Heart right ventricle (tissue), 16 donors: Measurements from ENCODE around the gene MLLT3. TPM values are rescaled to one million over a fixed set of nuclear protein-coding genes. Genes with fewer than 3 reads are reported as not detected.

Experiments used
- ATAC-seq, 8 donors: fragments of 200-7000 bp; cut with Tn5 transposase; one replicate each; pipeline ENCODE4 v1.9.1; 2020; ENCODE audit warnings: mild to moderate bottlenecking in 8 of 8, moderate library complexity in 8 of 8, moderate number of reproducible peaks in 1 of 8
- DNase-seq, 2 donors: peaks; one replicate each; pipeline ENCODE4 v3.0.0-alpha.2; 2020
- H3K27ac ChIP-seq, 10 donors: fragments of 200-600 bp; sonication (generic) in 2 of 10; one replicate each; pipeline versions ENCODE4 v1.5.0 to v1.8.0; 2020 to 2022; ENCODE audit warnings: mild to moderate bottlenecking in 3 of 10
- H3K27me3 ChIP-seq, 7 donors: fragments of 200-600 bp; one replicate each; pipeline ENCODE4 v1.8.0; 2021 to 2022; ENCODE audit warnings: mild to moderate bottlenecking in 2 of 7
- H3K36me3 ChIP-seq, 9 donors: fragments of 200-600 bp; sonication (generic) in 1 of 9; one replicate each; pipeline versions ENCODE4 v1.5.0 to v1.8.0; 2020 to 2022; ENCODE audit warnings: mild to moderate bottlenecking in 2 of 9
- H3K4me1 ChIP-seq, 9 donors: fragments of 200-600 bp; sonication (generic) in 1 of 9; one replicate each; pipeline versions ENCODE4 v1.5.0 to v1.8.0; 2020 to 2022; ENCODE audit warnings: mild to moderate bottlenecking in 4 of 9
- H3K4me3 ChIP-seq, 10 donors: fragments of 200-600 bp; sonication (generic) in 2 of 10; one replicate each; pipeline versions ENCODE4 v1.5.0 to v1.8.0; 2020 to 2022; ENCODE audit warnings: mild to moderate bottlenecking in 7 of 10, moderate library complexity in 2 of 10
- H3K9me3 ChIP-seq, 11 donors: fragments of 200-600 bp in 10 of 11; sonication (generic) in 2 of 11; one replicate each; pipeline versions ENCODE4 v1.5.0 to v1.8.0; 2013 to 2022; ENCODE audit warnings: mild to moderate bottlenecking in 2 of 11, control low read depth in 1 of 11, moderate library complexity in 1 of 11
- WGBS, 2 donors: extraction: QIAGEN DNeasy Blood & Tissue Kit; methylation state at CpG; one replicate each; pipeline ENCODE4 v1.1.7; 2013; ENCODE audit warnings: inconsistent platforms in 1 of 2; 5-methylcytosine and 5-hydroxymethylcytosine counted together
- intact Hi-C, 10 donors: fragments of 100-400 bp; cut with DNase I; formaldehyde crosslinking; loops; one replicate each; pipeline versions ENCODE4 v1.11.1 to v1.14.2; 2022
- polyA plus RNA-seq, 2 donors: library from polyadenylated mRNA; stranded (reverse); fragments of 200-250 nt; gene quantifications; one replicate each; pipeline ENCODE4 v1.2.3, GENCODE V29; 2013
- total RNA-seq, 10 donors: library from RNA; stranded (reverse); fragmentation: NEBNext Ultra II Directional in 3 of 10; extraction: Animal tissue kit (Norgen Biotek cat#: 25700) in 3 of 10; gene quantifications; one replicate each; pipeline versions ENCODE4 v1.2.1 to v1.2.4, GENCODE V29; 2021 to 2023
- TF ChIP-seq, protein P1 (sequence below), 9 donors: fragments of 200-600 bp; sonication (generic) in 2 of 9; IDR thresholded peaks; one replicate each; pipeline versions ENCODE4 v1.5.0 to v1.8.0; 2021 to 2022; ENCODE audit warnings: antibody characterized with exemption in 9 of 9, mild to moderate bottlenecking in 5 of 9, moderate library complexity in 1 of 9
- donor health status: Arrhythmogenic right ventricular cardiomyopathy.
- donor health status: ischemic (EF 13 %, LVEDD 7.1; RV severe dilation, severe dysfunction).
- donor health status: healthy with polysubstance abuse.
- donor health status: DM: no; HTN: yes; CAD: no.
- donor health status: DM: no; HTN: no; CAD: no.
- donor health status: ischemic (EF 25% LVEDD 6.9; RV normal size, moderate dysfunction).
- donor health status: ischemic (EF 25% LVEDD 5.7; RV mildly dilated, moderate dysfunction).
- donor health status: healthy.
- donor health status: DM: yes; HTN: yes; CAD: no.
- donor health status: Ischemic cardiomyopathy.
- donor health status: ischemic (EF 35%, LVEDD 5.7; RV mildly dilated, moderate dysfunction).
- donor health status: nonischemic (EF 11% LVEDD 7.7; RV severe dilation, severe dysfunction).
- donor health status: DM: yes; HTN: yes; CAD: no.
- donor health status: PGD.
- donor health status: ischemic (EF 29% LVEDD 5.4; RV normal size, mild dysfunction).
- donor health status: nonischemic (EF 23%, LVEDD 6.1; RV moderate dilation, normal function).

MLLT3 gene
- total and polyA plus RNA-seq, 12 donors, result 4.3 to 22.7 (median 13.5) TPM

DNA sequence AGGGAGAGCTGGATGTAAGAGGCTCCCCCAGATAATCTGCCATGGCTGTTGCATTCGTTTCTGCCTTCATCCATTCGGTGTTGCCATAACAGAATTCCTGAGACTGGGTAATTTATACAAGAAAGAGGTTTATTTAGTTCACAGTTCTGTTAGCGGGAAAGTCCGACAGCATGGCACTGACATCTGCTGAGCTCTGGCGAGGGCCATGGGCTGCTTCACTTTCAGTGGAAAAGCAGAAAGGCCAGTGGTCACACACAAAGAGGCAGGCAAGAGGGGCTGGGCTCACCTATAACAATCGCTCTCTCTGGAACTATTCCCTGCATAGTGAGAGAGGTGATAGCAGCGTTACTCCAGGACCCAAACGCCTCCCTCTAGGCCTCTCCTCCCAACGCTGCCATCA, 305.9 kb downstream of the MLLT3 start:
- H3K9me3 ChIP-seq, result no peaks in the 10 kb centered on the region
- TF ChIP-seq, protein P1, sequence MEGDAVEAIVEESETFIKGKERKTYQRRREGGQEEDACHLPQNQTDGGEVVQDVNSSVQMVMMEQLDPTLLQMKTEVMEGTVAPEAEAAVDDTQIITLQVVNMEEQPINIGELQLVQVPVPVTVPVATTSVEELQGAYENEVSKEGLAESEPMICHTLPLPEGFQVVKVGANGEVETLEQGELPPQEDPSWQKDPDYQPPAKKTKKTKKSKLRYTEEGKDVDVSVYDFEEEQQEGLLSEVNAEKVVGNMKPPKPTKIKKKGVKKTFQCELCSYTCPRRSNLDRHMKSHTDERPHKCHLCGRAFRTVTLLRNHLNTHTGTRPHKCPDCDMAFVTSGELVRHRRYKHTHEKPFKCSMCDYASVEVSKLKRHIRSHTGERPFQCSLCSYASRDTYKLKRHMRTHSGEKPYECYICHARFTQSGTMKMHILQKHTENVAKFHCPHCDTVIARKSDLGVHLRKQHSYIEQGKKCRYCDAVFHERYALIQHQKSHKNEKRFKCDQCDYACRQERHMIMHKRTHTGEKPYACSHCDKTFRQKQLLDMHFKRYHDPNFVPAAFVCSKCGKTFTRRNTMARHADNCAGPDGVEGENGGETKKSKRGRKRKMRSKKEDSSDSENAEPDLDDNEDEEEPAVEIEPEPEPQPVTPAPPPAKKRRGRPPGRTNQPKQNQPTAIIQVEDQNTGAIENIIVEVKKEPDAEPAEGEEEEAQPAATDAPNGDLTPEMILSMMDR (IDR thresholded peaks at IDR 0.05), result no peak
- no peak for ATAC-seq
- H3K4me3 ChIP-seq, result no peak overlapping the region
- no peak overlapping the region for H3K27ac ChIP-seq
- H3K27me3 ChIP-seq, result no peaks in the 10 kb centered on the region
- peaks cover 0 to 11% (median 4%) of the 10 kb centered on the region in 9 donors for H3K4me1 ChIP-seq
- no peaks in the 10 kb centered on the region for H3K36me3 ChIP-seq
- 85 to 87% methylated on average over 9 of the region's 9 CpGs for WGBS, 2 donors
- intact Hi-C loops, result no loop called here
- no peak for DNase-seq

DNA sequence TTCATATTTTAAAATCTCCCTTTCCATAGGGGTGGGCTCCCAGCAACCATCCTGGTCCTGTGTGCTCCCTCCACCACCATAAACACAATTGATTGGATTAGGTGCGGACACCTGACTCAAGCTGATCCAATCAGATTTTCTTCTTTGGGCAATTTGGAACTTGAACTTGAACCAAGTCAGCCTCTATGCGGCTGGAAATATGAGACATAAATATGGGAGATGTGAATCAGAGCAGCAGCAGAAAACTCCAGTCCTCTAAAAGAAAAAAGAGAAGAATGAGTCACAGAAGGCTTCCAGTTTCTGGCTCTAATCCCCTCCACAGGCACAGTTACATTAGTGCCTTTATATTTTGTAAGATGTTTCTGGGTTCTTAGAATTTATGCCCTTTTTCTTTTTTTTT, 306.6 kb downstream of the MLLT3 start:
- Histone ChIP-seq H3K27ac (peak overlapping the region in 1 of 10 donors; percentile 34), H3K36me3 (no peaks in the 10 kb centered on the region), H3K27me3 (no peaks in the 10 kb centered on the region), H3K9me3 (no peaks in the 10 kb centered on the region), H3K4me3 (no peak overlapping the region), H3K4me1 (peaks cover 0 to 6% (median 0%) of the 10 kb centered on the region in 9 donors)
- ATAC-seq (no peak), DNase-seq (no peak)
- TF ChIP-seq, protein P1 (IDR thresholded peaks at IDR 0.05), result no peak
- WGBS, 2 donors, result 85 to 91% methylated on average over 2 of the region's 2 CpGs
- intact Hi-C loops, result no loop called here

DNA sequence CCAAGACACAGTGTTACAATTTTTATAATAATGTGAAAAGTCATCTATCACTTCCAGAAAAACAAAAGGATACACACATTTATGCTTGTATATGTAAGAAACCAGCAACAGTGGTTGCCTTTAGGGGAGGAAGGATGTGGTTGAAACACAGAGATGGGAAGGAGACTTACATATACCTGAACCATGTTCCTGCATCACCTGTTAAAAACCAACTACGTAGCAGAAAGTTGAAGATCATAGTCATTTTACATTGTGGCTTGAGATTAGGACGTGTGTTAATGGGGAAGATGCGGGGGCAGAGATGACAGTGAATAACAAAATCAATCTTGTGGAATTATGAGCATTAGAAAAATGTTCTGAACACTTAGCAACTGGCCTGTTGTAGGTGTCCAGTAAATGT, 307.3 kb downstream of the MLLT3 start:
- Histone ChIP-seq H3K36me3 (no peaks in the 10 kb centered on the region), H3K27ac (peak overlapping the region in 1 of 10 donors; percentile 34), H3K27me3 (no peaks in the 10 kb centered on the region), H3K9me3 (peaks cover 0 to 3% (median 0%) of the 10 kb centered on the region in 11 donors), H3K4me3 (no peak overlapping the region), H3K4me1 (no peaks in the 10 kb centered on the region)
- 89 to 93% methylated on average over 3 of the region's 3 CpGs for WGBS, 2 donors
- ATAC-seq (no peak), DNase-seq (no peak)
- intact Hi-C loops, result no loop called here
- TF ChIP-seq, protein P1 (IDR thresholded peaks at IDR 0.05), result no peak

DNA sequence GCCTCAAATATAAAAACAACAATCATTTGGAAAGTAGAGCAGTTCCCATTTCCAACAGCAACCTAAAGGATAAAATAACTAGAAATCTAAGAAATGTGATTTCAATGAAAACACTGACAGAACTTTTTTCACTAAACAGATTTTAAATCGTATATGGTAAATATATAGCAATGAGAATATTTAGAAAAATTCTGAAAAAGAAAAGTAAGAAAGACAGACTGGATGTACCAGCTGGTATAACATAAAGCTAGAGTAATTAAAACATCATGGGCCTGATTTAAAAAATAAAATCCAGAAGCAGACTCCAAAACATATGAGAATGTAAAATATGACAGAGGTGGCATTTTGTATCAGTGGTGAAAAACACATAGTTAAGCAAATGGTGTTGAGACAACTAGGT, 308.9 kb downstream of the MLLT3 start:
- no peaks in the 10 kb centered on the region for H3K36me3 ChIP-seq
- peaks cover 0 to 3% (median 0%) of the 10 kb centered on the region in 11 donors for H3K9me3 ChIP-seq
- no peak for ATAC-seq
- H3K4me3 ChIP-seq, result no peak overlapping the region
- no peaks in the 10 kb centered on the region for H3K27me3 ChIP-seq
- DNase-seq, result no peak
- H3K27ac ChIP-seq, result no peak overlapping the region
- intact Hi-C loops, result no loop called here
- TF ChIP-seq, protein P1 (IDR thresholded peaks at IDR 0.05), result no peak
- WGBS, 2 donors, result 95% methylated on average over 1 of the region's 1 CpG
- no peaks in the 10 kb centered on the region for H3K4me1 ChIP-seq
